ENCODE results near the gene MRPL22.
"Not testable (repeated sequence)": the region's sequence is repeated elsewhere in the genome, so short reads cannot be mapped to it uniquely, and the experiment has no call there.

Gene MRPL22

DNA sequence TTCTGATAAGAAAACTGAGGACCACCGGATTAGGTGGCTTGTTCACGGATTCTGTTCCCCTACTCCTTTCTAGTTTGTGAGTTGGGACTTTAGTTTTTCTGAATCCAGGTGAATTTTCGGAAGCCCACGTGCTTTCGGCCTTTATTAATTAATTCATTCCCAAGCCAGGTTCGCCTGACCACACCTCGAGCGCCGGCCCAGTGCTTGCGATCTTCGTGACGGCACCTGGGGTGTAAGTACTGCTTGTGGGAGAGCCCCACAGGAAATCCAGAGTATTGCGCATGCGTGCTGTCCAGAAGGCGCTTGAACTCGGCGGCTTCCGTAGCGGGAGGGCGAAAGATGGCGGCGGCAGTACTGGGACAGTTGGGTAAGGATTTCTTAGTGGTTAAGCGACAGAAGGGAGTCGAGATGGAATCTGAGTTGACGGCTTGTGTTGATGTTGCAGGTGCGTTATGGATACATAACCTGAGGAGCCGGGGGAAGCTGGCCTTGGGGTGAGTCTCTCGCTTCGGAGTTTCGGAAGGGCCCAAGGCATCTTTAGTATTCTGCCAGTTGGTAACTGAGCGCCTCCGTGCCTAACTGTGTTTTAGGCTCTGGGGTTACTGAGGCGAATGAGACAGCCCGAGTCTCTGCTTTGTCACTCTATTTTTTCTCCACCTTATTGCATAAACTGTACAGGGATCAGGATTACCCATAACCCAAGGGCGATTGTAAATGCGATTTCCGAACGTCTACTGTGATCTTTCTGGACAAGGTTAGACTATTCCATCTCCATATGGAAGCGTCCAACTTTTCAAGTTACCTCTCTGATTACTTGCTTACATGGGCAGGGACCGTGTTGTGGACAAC lies at the start of gene MRPL22:
Gene MRPL22, plus strand, starts transcription at position 302 of the 849 bp plus-strand sequence. Its CDS starts 38 bp downstream, at position 340.
- DNase-seq (ENCODE audit: low spot score) = peak; percentile 98

DNA sequence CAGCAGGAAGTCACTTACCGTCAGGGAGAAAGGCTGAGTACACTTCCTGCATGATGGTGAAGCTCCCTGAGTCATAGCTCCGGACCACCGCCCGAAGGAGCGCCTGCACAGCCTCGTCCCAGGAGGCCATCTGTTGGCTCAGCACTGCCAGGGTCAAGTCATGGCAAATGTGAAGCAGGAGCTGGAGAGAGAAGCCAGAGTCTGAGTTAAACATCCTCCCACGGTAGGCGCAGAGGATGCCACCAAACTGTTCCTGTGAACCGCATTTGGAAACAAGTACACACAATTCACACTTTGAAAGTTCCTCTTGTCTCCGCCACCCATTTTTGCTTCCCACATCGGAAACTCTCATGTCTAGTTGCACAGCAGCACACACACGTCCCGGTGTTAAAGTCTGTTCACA lies 48.5 kb upstream of the MRPL22 start:
- no peak for DNase-seq (ENCODE audit: low spot score)

DNA sequence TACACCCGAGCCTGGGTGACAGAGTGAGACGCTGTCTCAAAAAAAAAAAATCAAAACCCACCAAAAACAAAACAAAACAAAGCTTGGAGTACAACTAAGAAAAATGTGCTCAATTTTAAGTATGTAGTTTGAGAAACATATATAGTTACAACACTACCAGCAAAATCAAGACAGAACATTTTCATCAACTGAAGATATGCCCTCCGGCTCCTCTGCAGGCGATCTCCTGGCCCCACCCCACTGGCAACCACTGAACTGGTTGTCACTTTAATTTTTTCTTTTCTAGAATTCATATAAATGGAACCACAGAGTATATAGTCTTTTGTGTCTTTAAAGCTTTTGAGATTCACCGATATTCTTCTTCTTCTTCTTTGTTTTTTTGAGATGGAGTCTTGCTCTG lies 47.5 kb upstream of the MRPL22 start:
- DNase-seq (ENCODE audit: low spot score) = no peak

DNA sequence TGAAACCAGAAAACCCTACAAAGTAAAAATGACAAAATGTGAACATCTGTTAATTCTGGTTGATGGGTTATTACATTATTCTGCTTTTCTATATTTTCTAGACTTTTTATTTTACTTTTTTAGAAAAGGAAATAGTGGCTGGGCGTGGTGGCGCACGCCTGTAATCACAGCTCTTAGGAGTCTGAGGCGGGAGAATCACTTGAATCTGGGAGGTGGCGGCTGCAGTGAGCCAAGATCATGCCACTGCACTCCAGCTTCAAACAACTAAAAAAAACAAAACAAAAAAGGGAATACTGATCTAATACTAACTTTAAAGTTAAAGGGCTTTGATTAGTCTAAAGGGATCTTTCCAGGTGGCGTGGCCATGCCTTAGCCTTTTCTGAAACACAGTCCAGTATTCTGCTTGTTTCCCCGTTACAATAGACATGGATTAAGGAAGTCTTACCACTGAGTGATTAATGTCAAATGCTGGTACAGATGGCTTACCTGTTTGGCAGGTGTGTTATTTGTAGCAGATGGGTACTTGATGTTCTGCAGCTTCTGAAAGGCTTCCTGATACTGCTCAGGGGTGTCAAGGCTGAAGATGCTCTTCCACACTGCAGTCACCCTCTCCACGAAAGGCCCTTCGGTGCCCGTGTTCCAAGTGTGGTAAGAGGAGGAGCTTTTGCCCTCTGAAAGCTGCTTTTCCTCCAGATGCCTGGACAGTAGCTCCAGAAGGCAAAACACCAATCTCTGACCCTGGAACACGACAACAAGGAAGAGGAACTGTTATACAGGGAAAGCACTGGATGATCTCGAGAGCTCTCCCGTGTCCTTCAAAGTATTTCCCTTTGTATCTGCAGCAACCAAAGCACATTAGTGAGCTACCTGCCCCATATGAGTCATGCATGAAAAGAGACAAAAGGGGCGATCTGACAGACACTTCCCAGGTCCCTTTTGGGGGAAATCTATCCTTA lies 45.0 kb upstream of the MRPL22 start:
- no peak for DNase-seq (ENCODE audit: low spot score)

DNA sequence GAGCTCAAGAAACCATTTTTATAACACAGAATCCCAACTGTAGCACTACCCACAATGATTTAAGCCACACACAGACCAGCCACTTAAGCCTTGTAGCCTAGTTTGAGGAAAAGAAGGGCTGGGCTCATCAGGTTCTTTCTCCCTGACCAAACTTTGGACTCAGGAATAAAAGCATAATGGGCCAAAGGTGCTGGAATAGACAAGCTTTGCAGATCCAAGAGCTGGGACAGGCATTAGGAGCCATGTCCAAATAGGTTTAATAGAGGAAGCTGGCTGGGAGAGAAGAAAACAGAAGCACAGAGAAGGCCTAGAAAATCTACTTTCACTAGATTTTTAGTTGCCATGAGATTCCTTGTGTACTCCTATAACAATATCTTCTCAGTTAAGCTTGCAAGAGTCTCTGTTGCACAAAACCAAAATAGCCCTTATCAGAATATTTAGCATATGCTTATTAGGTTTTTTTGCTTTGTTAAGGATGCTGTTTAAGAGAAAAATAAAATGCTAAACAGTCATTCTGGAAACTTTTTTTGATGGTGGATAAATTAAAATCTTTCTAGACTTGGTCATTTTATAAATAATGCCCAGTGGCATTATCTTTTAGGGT lies 44.2 kb upstream of the MRPL22 start:
- DNase-seq (ENCODE audit: low spot score) = no peak

DNA sequence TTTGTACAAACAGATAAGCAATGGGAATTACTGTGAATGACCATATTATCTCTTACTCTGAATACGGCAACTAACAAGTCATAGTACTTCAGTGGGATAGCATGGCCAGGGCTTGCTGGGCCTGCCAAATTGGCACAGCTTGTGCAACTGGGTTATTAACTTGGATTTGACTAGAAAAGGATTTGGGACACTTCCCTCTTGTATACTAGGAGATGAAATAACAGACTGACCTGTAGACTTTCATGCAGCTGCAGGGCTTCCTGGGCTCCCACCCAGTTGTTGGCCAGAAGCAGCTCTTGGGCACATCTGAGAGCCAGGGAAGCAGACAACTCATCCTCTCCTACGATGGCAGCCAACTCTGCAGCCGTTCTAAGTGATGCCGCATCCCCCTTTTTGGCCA lies 42.7 kb upstream of the MRPL22 start:
- no peak for DNase-seq (ENCODE audit: low spot score)

DNA sequence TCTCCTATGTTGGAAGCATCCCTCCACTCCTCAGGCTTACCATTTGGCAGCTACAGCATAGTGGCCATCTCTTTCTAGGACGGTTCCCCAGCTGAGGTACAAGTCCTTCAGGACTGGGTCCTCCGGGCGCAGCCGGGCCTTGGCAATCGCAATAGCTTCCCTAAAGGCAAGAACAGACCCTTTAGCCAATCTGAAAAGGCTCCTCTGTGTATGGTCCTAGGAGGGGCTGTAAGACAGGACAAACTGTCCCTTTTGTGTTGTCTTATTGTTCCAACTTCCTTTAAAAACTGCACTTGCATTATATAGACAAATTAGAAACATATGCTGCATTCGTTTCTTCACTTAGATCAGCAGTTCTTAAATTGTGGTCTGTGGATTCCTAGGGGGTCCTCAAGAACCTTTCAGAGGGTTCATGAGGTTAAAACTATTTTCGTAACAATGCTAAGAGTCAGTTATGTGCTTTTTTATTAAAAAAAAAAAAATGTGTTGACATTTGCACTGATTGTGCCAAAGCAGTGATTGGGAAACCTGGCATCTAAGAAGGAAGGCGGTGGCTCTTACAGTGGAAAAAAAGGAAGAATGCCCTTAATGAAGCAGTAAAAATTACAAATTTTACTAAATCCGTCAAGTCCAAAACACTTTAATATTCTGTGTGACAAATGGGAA lies 41.6 kb upstream of the MRPL22 start:
- peak; percentile 24 for DNase-seq (ENCODE audit: low spot score)

DNA sequence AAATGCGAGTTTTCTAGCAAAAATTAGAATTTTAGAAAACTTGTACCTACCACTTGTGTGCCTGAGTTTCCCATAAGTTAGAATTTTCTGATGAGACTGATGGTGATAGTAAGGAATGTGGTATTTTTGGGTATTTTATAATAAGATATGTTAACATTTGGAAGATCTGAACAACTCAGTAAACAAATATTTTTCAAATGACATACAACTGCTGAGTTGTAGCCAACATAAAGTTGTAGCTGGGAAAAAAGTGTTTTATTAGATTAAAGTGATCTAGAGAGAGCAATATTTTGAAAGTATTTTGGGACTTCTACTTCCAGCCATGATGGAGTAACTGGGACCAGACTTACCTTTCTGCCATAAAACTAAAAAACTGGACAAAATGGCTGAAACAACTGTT lies 40.8 kb upstream of the MRPL22 start:
- peak; percentile 14 for DNase-seq (ENCODE audit: low spot score)

DNA sequence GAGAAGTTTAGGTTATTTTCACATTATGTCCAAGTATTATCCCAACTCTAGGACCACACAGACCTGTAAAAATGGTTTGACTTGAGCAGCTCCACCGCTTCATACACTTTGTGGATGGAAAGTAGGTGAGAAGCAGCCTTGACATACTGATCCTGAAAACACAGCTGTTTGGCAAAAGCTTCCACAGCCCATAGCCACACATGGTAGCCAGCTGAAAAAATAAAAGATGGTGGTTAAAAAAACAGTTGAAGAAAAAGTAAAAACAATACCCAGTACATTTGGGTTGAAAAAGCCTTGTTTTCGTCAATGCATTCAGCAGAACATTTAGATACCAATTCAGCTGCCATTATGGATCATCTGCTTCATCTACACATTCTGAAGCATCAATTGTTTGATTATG lies 39.6 kb upstream of the MRPL22 start:
- peak; percentile 24 for DNase-seq (ENCODE audit: low spot score)

DNA sequence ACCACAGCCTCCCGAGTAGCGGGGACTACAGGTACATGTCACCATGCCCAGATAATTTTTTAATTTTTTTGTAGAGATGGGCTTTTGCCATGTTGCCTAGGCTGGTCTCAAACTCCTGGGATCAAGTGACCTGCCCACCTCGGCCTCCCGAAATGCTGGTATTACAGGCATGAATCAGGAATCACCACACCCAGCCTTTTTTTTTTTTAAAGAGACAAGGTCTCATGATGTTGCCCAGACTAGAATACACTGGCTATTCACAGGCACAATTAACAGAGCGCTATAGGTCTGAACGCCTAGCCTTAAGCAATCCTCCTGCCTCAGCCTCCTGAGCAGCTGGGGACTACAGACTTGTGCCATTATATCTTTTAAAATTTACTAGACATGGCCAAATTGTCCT lies 39.0 kb upstream of the MRPL22 start:
- no peak for DNase-seq (ENCODE audit: low spot score)

DNA sequence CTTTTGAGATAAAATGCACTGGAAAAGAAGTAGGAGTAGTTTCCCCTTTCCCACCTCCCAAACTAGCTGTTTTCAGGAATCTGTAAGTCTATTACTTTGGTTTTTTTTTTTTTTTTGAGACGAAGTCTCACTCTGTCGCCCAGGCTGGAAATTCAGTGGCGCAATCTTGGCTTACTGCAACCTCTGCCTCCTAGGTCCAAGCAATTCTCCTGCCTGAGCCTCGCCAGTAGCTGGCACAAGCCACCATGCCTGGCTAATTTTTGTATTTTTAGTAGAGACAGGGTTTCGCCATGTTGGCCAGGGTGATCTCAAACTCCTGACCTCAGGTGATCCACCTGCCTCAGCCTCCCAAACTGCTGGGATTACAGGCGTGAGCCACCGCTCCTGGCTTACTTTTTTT lies 35.3 kb upstream of the MRPL22 start:
- not testable (repeated sequence) for DNase-seq (ENCODE audit: low spot score)

DNA sequence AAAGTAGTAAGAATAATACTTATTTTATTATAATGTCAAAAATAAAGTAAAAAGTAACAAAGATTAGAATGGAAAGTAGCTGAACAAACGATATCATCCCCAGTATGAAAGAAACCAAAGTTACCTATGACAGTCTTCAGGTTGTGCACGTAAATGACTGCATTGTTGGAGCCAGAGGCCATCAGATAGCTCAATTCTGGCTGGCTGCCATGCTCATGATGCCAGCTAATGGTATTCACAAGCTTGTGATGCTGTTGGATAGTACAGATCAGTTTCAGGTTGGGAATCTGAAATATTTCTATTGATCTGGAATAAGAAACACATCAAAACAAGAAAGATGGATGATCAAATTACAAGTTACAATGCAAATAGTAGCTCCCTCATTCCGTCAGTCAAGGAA lies 24.0 kb upstream of the MRPL22 start:
- no peak for DNase-seq (ENCODE audit: low spot score)

DNA sequence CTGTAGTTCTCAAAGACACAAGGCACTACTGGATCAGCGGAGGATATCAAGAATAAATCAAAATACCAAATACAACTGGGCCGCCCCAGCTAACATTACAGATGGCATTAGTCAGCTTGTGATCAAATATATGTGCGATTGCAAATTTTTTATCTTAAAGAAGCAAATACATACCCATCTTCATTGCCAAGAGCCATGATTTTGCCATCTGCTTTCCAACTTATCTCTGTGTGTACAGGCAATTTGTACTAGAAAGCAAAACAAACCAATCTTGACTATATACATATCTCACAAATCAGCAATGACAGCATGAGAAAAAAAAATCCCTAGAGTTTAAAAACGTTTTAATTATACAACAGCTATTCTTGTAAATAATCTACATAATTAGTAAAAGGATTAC lies 23.1 kb upstream of the MRPL22 start:
- no peak for DNase-seq (ENCODE audit: low spot score)

DNA sequence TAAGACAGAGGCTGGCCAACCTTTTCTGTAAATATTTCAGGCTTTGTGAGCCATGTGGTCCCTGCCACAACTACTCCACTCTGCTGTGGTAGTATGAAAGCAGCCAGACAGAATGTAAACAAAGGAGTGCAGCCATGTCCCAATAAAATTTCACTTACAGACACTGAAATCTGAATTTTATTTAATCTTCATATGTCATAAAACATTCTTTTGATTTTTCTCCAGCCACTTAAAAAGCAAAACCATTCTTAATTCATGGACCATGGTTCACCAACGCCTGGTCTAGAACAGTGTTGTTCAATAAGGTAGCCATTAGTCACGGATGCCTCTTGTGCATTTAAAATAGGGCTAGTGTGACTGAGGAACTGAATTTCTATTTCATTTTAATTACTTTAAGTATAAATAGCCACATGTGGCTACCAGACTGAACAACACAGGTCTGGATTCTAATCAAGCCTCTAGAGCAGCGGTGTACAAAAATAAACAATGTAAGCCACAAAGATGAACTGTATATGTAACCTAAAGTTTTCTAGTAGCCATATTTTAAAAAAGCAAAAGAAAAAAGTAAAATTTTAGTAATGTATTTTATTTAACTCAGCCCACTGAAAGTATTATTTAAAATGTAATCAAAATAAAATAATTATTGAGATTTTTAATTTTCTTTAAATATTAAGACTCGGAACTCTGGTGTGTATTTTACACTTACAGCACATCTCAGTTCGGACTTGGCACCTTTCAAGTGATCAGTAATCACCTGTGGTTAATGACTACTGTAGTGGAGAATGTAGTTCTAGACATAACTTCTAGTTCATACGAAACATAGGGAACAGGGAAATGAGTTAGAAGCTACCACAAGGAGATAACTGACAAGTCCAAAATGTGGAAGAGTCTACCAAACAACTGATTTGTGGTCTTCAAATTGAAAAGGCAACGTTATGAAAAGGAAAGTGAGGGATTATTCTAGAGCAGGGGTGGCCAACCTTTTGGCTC lies 17.1 kb upstream of the MRPL22 start:
- DNase-seq (ENCODE audit: low spot score) = no peak

DNA sequence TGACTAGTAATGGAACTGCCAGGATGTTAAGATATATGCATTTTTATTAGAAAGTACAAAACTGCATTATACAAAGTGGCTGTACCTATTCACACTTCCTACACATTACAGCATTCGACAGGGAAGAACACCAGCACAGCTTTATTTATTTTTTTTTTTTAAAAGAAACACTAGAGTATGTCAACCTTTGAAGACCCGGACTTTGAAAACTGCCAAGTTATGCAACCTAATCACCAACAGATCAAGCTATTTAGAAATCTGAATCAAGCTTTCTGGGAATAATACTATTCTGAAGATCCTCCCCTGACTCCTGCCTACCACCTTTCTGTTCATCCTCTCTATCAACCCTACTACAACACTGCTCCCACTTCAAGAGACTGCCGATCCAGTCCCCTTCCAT lies 7.3 kb upstream of the MRPL22 start:
- no peak for DNase-seq (ENCODE audit: low spot score)

DNA sequence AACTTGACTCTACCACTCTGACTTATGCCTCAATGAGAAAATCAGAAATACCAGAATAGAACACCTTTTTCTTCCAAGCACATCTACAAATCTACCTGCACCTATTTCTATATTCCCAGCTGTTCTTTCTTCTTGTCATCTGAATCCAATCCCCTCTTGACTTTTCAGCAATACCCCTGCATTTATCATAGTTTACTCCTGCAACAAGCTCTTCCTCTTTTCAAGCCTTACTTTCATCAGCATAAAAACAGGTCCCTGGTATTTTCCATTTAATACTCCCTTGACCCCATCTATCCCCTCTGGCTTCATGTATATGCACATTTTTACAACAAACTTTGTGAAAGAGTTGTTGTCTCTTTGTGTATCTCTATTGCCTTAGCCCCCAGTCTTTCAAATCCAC lies 6.0 kb upstream of the MRPL22 start:
- no peak for DNase-seq (ENCODE audit: low spot score)

DNA sequence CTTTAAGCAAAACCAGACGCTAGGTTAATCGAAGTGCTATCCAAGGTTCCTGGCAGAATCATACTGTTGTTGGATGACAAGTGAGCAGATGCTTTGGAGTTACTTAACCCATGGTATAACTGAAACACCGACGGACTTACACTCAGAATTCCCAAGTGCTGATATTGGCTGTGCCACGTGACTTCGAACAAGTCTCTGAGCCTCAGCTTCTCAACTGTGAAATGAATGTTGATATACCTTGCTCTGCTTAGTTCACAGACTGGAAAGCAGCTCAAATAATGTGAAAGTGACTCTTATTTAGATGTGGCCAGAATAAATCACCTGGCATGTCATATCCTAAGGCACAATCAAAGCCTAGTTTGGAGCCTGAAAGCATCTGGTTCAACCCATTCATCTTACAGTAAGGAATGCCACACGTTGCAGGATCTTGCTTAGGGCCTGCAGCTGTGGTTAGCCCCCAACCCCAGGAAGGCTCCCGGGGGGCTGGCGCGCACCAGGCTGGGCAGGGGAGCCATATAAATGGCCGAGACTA lies 3.6 kb upstream of the MRPL22 start:
- DNase-seq (ENCODE audit: low spot score) = peak; percentile 10

DNA sequence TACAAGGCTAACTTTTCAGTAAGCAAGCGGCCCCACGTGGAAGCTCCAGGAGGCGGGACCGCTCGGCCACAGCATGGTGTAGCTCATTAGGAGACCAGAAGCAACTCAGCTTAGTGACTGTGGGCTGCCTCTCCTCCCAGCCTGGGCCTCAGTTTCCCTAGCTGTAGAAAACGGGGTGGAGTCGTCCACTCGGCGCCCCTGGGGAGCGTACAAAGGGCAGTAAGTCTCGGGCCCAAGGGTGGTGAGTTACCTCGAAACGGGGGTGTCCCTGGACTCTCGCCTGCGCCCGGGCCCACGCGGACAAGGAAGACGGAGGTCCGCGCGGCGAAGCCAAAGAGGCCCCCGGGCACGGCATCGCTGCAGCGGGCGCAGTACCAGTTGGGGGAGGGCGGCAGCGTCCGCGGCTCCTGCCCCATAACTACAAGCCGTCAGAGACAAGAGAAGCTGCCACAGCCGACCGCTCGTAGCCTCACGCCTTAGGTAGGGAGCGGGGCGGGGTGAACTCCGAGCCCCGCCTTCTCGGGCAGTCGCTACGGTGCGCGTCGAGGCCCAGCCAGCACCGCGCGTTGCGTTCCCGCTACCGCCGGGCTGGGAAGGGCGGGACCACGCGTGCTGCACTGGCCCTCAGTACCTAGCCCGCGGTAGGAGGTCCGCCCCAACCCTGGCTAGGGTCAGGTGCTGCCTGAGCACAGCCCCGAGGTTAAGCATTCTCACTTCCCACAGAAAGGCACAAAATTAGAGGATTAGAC lies 3.0 kb upstream of the MRPL22 start, which contains the start of gene GEMIN5:
Gene GEMIN5, minus strand, starts transcription at position 494 of the 749 bp plus-strand sequence. Its CDS starts 78 bp downstream, at position 416.
- DNase-seq (ENCODE audit: low spot score) = peak; percentile 97

DNA sequence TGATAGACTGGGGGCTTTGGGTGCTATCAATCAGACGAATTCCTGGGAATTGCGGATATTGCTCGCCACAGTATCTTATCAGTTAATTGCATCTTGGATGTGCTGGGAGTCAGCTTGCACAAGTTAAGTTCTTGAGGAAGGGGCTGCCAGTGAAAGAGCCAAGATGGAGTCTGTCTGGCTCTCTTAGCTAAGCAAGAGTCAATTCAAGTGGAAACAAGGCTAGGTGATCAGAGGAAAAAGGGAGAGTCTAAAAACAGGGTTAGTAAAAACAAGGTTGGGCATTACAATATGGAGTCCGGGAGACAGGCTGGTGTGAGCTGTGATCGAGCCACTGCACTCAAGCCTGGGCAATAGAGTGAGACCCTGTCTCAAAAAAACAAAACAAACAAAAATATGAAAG lies 1.5 kb upstream of the MRPL22 start:
- DNase-seq (ENCODE audit: low spot score) = not testable (repeated sequence)

DNA sequence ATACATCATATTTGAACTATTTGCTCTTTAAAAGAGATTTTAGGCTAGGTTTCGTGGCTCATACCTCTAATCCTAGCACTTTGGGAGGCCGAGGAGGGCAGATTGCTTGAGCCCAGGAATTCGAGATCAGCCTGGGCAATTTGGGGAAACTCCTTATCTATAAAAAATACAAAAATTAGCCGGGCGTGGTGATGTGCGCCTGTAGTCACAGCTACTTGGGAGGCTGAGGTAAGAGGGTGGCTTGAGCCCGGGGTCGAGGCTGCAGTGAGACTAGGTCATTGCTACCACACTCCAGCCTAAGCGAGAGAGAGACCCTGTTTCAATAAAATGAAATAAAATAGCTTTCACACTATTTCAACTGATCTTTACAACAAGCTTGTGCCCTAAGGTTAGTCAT lies 500 bp upstream of the MRPL22 start:
- DNase-seq (ENCODE audit: low spot score) = no peak

Measured in AG20443 (cell line).